ENCODE data around the gene CIP2A.

The CIP2A gene

GRCh38 chr3:108562565-108562964, 26.7 kb downstream of the CIP2A start:
- H3K9ac ChIP-seq (ENCODE audit: low read length): no peak overlapping the region
- H3K27ac ChIP-seq (ENCODE audit: low read depth, low read length): no peak overlapping the region
- no peak overlapping the region for H3K4me3 ChIP-seq (ENCODE audit: low read depth in 1 of 2, low read length in 2 of 2)
- no peaks in the 10 kb centered on the region for H3K9me3 ChIP-seq (ENCODE audit: low read length)
- H3K4me1 ChIP-seq (ENCODE audit: insufficient read depth, low read length): no peaks in the 10 kb centered on the region
- no peaks in the 10 kb centered on the region for H3K27me3 ChIP-seq (ENCODE audit: control insufficient read depth in 1 of 2, insufficient read depth in 2 of 2, low read length in 2 of 2)
- peaks cover 3% of the 10 kb centered on the region for H3K36me3 ChIP-seq (ENCODE audit: insufficient read depth, low read length)

GRCh38 chr3:108555966-108556581, 33.2 kb downstream of the CIP2A start:
- Histone ChIP-seq H3K27ac (ENCODE audit: low read depth, low read length) (no peak overlapping the region), H3K27me3 (ENCODE audit: control insufficient read depth in 1 of 2, insufficient read depth in 2 of 2, low read length in 2 of 2) (no peaks in the 10 kb centered on the region), H3K9me3 (ENCODE audit: low read length) (no peaks in the 10 kb centered on the region), H3K4me1 (ENCODE audit: insufficient read depth, low read length) (no peaks in the 10 kb centered on the region), H3K4me3 (ENCODE audit: low read depth in 1 of 2, low read length in 2 of 2) (no peak overlapping the region), H3K9ac (ENCODE audit: low read length) (no peak overlapping the region), H3K36me3 (ENCODE audit: insufficient read depth, low read length) (peaks cover 3% of the 10 kb centered on the region)

DNA sequence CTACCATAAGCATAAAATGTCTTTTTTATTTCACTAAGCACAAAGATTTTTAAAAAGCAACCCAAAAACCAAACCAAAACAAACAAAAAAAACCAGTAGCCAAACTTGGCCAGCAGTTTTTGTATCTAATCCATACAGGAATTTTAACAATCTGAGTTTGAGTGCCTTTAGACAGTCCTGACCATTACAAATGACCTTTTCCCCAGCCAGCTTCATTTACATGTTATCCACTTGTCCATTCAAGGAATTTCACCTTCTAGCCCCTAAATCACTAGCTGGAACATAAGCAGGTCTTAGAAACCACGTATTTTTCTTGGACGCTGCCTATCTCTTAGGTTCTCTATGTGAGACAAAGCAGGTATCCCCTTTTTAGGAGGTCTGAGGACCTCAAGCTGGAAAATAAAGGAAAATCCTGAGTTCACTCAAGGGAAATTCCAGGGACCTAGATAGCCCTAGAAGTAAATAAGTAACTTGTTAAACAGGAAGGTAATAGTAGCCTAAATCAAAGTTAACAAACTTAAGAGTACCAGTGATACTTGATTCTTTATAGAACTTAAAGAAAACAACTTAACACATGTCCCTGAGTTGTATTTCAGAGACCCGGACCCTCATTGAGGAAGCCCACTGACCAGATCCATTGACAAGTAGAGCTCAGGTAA, 34.2 kb downstream of the CIP2A start:
- H3K27me3 ChIP-seq (ENCODE audit: control insufficient read depth in 1 of 2, insufficient read depth in 2 of 2, low read length in 2 of 2): no peaks in the 10 kb centered on the region
- H3K9me3 ChIP-seq (ENCODE audit: low read length): no peaks in the 10 kb centered on the region
- no peaks in the 10 kb centered on the region for H3K4me1 ChIP-seq (ENCODE audit: insufficient read depth, low read length)
- H3K9ac ChIP-seq (ENCODE audit: low read length): no peak overlapping the region
- H3K4me3 ChIP-seq (ENCODE audit: low read depth in 1 of 2, low read length in 2 of 2): no peak overlapping the region
- peaks cover 3% of the 10 kb centered on the region for H3K36me3 ChIP-seq (ENCODE audit: insufficient read depth, low read length)
- H3K27ac ChIP-seq (ENCODE audit: low read depth, low read length): no peak overlapping the region

GRCh38 chr3:108554229-108554628, 35.0 kb downstream of the CIP2A start:
- Histone ChIP-seq H3K4me3 (ENCODE audit: low read depth in 1 of 2, low read length in 2 of 2) (no peak overlapping the region), H3K27me3 (ENCODE audit: control insufficient read depth in 1 of 2, insufficient read depth in 2 of 2, low read length in 2 of 2) (no peaks in the 10 kb centered on the region), H3K36me3 (ENCODE audit: insufficient read depth, low read length) (peaks cover 3% of the 10 kb centered on the region), H3K27ac (ENCODE audit: low read depth, low read length) (no peak overlapping the region), H3K9ac (ENCODE audit: low read length) (no peak overlapping the region), H3K4me1 (ENCODE audit: insufficient read depth, low read length) (no peaks in the 10 kb centered on the region), H3K9me3 (ENCODE audit: low read length) (no peaks in the 10 kb centered on the region)

- H3K27me3 ChIP-seq (ENCODE audit: control insufficient read depth in 1 of 2, insufficient read depth in 2 of 2, low read length in 2 of 2): no peaks in the 10 kb centered on the region
- no peak overlapping the region for H3K27ac ChIP-seq (ENCODE audit: low read depth, low read length)
- H3K4me1 ChIP-seq (ENCODE audit: insufficient read depth, low read length): no peaks in the 10 kb centered on the region
- no peak overlapping the region for H3K4me3 ChIP-seq (ENCODE audit: low read depth in 1 of 2, low read length in 2 of 2)
- no peak overlapping the region for H3K9ac ChIP-seq (ENCODE audit: low read length)
- H3K9me3 ChIP-seq (ENCODE audit: low read length): no peaks in the 10 kb centered on the region
- H3K36me3 ChIP-seq (ENCODE audit: insufficient read depth, low read length): no peaks in the 10 kb centered on the region
Measured at GRCh38 chr3:108552267-108553159, 36.7 kb downstream of the CIP2A start.

DNA sequence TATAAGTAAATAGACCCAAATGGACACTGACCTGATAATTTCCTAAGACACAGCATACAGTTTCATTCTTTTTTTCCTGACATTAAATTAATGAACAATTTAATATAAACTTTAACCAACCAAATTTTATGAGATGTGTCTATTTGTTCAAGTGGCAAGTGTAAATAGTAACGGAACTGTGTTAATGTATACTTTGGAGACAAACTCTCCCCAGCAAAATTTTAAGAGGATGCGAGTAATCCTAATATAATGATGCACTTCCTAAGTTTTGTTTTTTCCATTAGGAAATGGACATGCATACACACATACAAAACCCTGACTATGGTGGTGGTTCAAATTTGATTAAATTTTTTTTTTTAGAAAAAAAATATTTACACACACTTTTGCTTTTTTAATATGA, 40.4 kb downstream of the CIP2A start:
- Histone ChIP-seq H3K4me3 (ENCODE audit: low read depth in 1 of 2, low read length in 2 of 2) (no peak overlapping the region), H3K27ac (ENCODE audit: low read depth, low read length) (no peak overlapping the region), H3K27me3 (ENCODE audit: control insufficient read depth in 1 of 2, insufficient read depth in 2 of 2, low read length in 2 of 2) (no peaks in the 10 kb centered on the region), H3K9me3 (ENCODE audit: low read length) (no peaks in the 10 kb centered on the region), H3K9ac (ENCODE audit: low read length) (no peak overlapping the region), H3K36me3 (ENCODE audit: insufficient read depth, low read length) (no peaks in the 10 kb centered on the region), H3K4me1 (ENCODE audit: insufficient read depth, low read length) (no peaks in the 10 kb centered on the region)

DNA sequence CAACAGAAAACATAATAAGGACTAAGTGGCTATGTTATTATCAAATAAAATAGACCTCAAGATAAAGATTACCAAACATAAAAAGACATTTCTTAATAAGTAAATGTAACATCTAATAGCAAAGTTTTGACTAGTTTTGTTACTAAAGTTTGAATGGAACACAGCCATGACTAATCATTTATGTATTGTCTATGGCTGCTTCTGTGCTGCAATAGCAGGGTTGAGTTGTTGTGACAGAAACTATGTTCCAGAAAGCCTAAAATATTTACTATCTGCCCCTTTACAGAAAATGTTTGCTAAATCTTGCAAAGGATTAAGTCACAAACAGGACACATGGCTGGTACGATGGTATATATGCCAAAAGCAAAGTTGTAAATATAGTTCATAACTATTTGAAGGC, 40.9 kb downstream of the CIP2A start:
- no peaks in the 10 kb centered on the region for H3K36me3 ChIP-seq (ENCODE audit: insufficient read depth, low read length)

GRCh38 chr3:108546692-108547091, 42.5 kb downstream of the CIP2A start:
- H3K9me3 ChIP-seq (ENCODE audit: low read length): no peaks in the 10 kb centered on the region
- H3K36me3 ChIP-seq (ENCODE audit: insufficient read depth, low read length): no peaks in the 10 kb centered on the region
- no peak overlapping the region for H3K27ac ChIP-seq (ENCODE audit: low read depth, low read length)
- H3K4me1 ChIP-seq (ENCODE audit: insufficient read depth, low read length): no peaks in the 10 kb centered on the region
- no peak overlapping the region for H3K9ac ChIP-seq (ENCODE audit: low read length)
- no peak overlapping the region for H3K4me3 ChIP-seq (ENCODE audit: low read depth in 1 of 2, low read length in 2 of 2)
- H3K27me3 ChIP-seq (ENCODE audit: control insufficient read depth in 1 of 2, insufficient read depth in 2 of 2, low read length in 2 of 2): no peaks in the 10 kb centered on the region

More for the DNA sequence above, 40.9 kb downstream of the CIP2A start:
- Histone ChIP-seq H3K9me3 (ENCODE audit: low read length) (no peaks in the 10 kb centered on the region), H3K9ac (ENCODE audit: low read length) (no peak overlapping the region), H3K4me3 (ENCODE audit: low read depth in 1 of 2, low read length in 2 of 2) (no peak overlapping the region), H3K27ac (ENCODE audit: low read depth, low read length) (no peak overlapping the region), H3K27me3 (ENCODE audit: control insufficient read depth in 1 of 2, insufficient read depth in 2 of 2, low read length in 2 of 2) (no peaks in the 10 kb centered on the region), H3K4me1 (ENCODE audit: insufficient read depth, low read length) (no peaks in the 10 kb centered on the region)

DNA sequence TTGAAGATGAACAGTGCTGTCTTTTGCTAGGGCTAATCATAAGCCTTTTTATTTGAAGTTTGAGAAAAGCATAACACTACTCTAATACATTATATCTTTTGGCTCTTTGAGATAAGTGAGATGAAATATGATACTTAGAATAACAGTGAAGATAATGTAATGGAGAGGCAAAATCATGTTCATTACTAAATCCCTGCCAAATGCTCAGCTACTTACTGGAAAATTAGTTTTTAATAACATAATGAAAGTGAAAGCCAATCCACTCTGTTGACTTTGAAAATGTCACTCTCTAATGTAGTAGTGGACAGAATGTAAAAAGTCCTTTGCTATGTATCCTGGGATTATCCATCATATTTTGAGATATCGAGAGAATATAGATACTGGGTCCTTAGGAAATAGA, 43.0 kb downstream of the CIP2A start:
- Histone ChIP-seq H3K9ac (ENCODE audit: low read length) (no peak overlapping the region), H3K27ac (ENCODE audit: low read depth, low read length) (no peak overlapping the region), H3K36me3 (ENCODE audit: insufficient read depth, low read length) (no peaks in the 10 kb centered on the region), H3K9me3 (ENCODE audit: low read length) (no peaks in the 10 kb centered on the region), H3K27me3 (ENCODE audit: control insufficient read depth in 1 of 2, insufficient read depth in 2 of 2, low read length in 2 of 2) (no peaks in the 10 kb centered on the region), H3K4me1 (ENCODE audit: insufficient read depth, low read length) (no peaks in the 10 kb centered on the region), H3K4me3 (ENCODE audit: low read depth in 1 of 2, low read length in 2 of 2) (no peak overlapping the region)

DNA sequence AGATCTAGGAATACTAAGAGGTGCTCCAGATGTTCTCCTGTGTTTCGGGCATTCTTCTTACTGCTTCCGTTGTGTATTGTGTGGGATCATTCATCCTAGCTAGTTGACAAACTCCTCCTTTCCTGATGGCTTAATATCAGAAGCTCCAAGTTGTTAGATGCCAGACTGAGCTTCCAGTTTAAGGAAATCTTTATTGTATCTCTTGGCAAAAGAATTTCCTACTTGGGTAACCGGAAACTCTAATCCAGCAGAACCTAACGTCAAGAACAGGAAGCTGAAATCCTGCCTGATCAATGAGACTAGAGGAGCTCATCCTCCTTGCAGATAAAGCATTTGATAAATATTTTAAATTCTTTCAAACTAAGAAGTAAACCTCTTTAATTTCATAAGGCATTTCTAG, 51.2 kb downstream of the CIP2A start:
- Histone ChIP-seq H3K4me3 (ENCODE audit: low read depth in 1 of 2, low read length in 2 of 2) (no peak overlapping the region), H3K36me3 (ENCODE audit: insufficient read depth, low read length) (no peaks in the 10 kb centered on the region), H3K9ac (ENCODE audit: low read length) (no peak overlapping the region), H3K4me1 (ENCODE audit: insufficient read depth, low read length) (no peaks in the 10 kb centered on the region), H3K27me3 (ENCODE audit: control insufficient read depth in 1 of 2, insufficient read depth in 2 of 2, low read length in 2 of 2) (no peaks in the 10 kb centered on the region), H3K27ac (ENCODE audit: low read depth, low read length) (no peak overlapping the region), H3K9me3 (ENCODE audit: low read length) (no peaks in the 10 kb centered on the region)

DNA sequence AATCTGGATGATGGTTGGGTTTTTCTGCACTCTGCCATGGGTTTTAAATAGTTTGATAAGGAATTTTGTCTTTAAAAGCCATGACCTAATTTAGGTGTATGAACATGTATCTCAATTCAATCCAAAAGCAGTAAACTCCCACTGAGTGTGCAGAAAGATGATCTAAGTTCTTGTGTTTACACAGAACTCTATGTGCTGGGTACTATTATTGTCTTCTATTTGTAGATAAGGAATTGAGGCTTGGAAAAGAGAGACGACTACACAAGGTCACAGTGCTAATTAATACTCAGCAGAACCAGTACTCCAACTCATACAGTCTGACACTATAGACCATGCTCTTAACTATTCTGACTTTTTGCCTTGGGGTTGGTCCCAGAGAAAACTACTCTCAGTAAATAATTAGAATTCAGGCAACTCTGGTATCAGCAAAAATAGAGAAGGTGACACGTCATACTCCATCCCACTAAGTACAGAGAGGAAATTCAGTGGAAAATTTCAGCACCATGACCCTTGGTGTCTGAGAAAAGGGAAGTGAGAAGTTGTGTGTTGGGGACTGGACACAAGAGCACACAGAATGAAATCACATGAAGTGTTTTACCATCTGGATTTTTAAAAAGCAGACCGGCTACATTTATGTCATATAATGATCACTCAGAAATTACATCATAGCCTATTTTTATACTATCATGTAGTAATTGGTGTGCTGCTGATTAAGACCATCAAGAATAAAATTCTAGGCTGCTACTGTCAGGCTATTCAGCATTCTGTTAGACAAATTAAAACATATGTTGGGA, 60.6 kb downstream of the CIP2A start:
- Histone ChIP-seq H3K36me3 (ENCODE audit: insufficient read depth, low read length) (no peaks in the 10 kb centered on the region), H3K4me1 (ENCODE audit: insufficient read depth, low read length) (peaks cover 5% of the 10 kb centered on the region), H3K4me3 (ENCODE audit: low read depth in 1 of 2, low read length in 2 of 2) (no peak overlapping the region), H3K9me3 (ENCODE audit: low read length) (no peaks in the 10 kb centered on the region), H3K9ac (ENCODE audit: low read length) (no peak overlapping the region), H3K27me3 (ENCODE audit: control insufficient read depth in 1 of 2, insufficient read depth in 2 of 2, low read length in 2 of 2) (no peaks in the 10 kb centered on the region), H3K27ac (ENCODE audit: low read depth, low read length) (no peak overlapping the region)
